ENCODE measurements around the gene NEAT1. TPM values are rescaled to one million over a fixed set of nuclear protein-coding genes. Genes with fewer than 3 reads are reported as not detected.

The NEAT1 gene
- total RNA-seq, 1 donor = 818 TPM

DNA sequence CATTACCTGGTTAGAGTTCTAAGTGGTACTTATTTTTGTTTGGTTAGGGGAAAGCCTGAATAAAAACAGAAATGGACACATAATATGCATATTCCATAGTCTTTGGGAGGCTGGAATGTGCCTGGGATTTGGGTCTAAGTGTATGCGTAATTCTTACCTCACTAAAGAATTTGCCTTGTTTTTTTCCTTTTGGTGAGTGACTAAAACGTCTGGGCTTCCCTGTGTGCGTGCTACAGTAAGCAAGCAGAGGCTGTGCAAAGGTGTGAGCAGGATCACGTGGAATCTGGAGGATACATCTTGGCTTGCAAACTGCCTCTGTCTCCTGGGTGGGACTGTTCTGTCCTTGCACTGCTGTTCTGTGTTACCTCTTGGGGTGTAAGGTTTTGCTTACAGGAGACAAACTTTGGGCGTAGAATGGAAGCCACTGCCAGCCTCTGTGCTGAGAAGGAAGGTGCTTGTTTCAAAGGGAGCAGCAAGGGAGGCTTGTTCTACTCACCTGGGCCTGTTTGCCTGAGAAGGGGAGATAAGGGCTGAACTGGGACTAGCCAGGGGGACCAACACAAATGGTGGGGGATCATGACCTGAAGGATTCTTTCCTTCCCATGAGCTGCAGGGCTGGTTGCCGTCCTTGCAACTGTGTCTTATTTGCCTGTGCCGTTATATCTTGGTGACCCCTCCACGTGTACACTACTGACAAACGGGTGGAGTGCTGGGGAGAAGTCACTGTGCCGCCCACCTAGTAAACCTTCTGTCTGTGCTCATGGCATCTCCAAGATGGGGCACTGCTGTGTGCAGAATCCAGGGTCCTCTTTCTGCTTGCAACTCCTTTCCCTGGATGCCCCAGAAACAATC is 4.5 kb downstream of the NEAT1 start:
- Histone ChIP-seq H3K79me2 (ENCODE audit: insufficient read depth, low read length) (peaks cover 96% of the 10 kb centered on the region), H4K20me1 (ENCODE audit: insufficient read depth, low read length) (peaks cover 92% of the 10 kb centered on the region)

DNA sequence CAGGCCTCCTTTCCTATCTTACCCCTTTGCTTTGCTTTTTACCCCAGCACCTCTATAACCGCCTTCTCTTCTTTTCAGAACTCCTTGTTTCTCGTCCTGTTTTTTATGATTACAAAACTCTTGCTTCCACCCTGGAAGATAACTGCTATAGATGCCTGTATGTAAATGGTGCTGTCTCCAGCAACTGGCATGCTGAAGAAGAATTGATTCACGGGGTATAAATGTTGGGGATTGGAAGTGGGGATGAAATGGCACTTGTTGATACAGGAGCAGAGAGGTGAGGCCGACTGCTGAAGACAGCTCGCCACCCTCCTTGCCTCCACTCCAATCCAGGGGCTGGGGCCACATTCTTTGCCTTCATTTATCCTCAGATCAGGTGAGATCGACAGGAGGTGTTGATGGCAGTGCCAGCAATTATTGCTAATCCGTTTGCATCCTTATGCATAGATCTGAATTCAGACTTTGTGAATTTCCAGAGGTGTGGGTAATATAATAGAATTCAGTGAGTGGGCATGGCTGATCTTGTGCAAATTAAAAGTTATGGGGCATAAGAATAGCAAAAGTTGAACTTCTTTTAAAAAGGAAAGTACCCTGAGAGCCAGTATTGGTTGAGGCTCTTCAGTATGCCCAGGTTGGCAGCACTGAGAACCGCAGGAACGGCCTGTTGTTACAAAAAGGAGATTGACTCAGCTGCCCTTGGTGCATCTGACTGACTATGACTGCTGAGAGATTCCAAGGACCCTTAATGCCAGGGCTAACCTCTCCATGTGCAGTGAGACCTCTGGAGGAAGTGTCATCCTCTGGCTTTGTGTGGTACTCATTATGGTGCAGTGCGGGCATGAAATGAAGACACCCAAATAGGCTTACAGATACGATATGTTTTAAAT is 5.3 kb downstream of the NEAT1 start:
- Histone ChIP-seq H3K4me1 (ENCODE audit: insufficient read depth, low read length) (peaks cover 49% of the 10 kb centered on the region), H3K79me2 (ENCODE audit: insufficient read depth, low read length) (peaks cover 100% of the 10 kb centered on the region), H3K36me3 (ENCODE audit: insufficient read depth, low read length) (peaks cover 73% of the 10 kb centered on the region), H4K20me1 (ENCODE audit: insufficient read depth, low read length) (peaks cover 100% of the 10 kb centered on the region), H2AFZ (ENCODE audit: low read length) (no peak overlapping the region), H3K27ac (ENCODE audit: low read depth, low read length) (peak overlapping the region; percentile 100), H3K4me2 (ENCODE audit: insufficient read depth, low read length) (peak overlapping the region; percentile 84), H3K4me3 (ENCODE audit: insufficient read depth, low read length) (peak overlapping the region; percentile 77), H3K27me3 (ENCODE audit: insufficient read depth, low read length) (no peaks in the 10 kb centered on the region), H3K9me3 (ENCODE audit: low read depth, low read length) (no peaks in the 10 kb centered on the region)
- TF ChIP-seq, protein P1, sequence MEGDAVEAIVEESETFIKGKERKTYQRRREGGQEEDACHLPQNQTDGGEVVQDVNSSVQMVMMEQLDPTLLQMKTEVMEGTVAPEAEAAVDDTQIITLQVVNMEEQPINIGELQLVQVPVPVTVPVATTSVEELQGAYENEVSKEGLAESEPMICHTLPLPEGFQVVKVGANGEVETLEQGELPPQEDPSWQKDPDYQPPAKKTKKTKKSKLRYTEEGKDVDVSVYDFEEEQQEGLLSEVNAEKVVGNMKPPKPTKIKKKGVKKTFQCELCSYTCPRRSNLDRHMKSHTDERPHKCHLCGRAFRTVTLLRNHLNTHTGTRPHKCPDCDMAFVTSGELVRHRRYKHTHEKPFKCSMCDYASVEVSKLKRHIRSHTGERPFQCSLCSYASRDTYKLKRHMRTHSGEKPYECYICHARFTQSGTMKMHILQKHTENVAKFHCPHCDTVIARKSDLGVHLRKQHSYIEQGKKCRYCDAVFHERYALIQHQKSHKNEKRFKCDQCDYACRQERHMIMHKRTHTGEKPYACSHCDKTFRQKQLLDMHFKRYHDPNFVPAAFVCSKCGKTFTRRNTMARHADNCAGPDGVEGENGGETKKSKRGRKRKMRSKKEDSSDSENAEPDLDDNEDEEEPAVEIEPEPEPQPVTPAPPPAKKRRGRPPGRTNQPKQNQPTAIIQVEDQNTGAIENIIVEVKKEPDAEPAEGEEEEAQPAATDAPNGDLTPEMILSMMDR (IDR thresholded peaks at IDR 0.05; ENCODE audit: extremely low read depth, low read depth, low read length) = no peak
- no peak for DNase-seq (ENCODE audit: insufficient read length, low spot score, missing footprints)

More for the DNA sequence above, 4.5 kb downstream of the NEAT1 start:
- Histone ChIP-seq H3K4me3 (ENCODE audit: insufficient read depth, low read length) (peak overlapping the region; percentile 77), H3K9me3 (ENCODE audit: low read depth, low read length) (no peaks in the 10 kb centered on the region), H3K27ac (ENCODE audit: low read depth, low read length) (peak overlapping the region; percentile 100), H3K27me3 (ENCODE audit: insufficient read depth, low read length) (no peaks in the 10 kb centered on the region), H3K4me1 (ENCODE audit: insufficient read depth, low read length) (peaks cover 42% of the 10 kb centered on the region), H3K4me2 (ENCODE audit: insufficient read depth, low read length) (peak overlapping the region; percentile 84), H3K36me3 (ENCODE audit: insufficient read depth, low read length) (peaks cover 64% of the 10 kb centered on the region), H2AFZ (ENCODE audit: low read length) (no peak overlapping the region)
- DNase-seq (ENCODE audit: insufficient read length, low spot score, missing footprints) = no peak
- TF ChIP-seq, protein P1 (IDR thresholded peaks at IDR 0.05; ENCODE audit: extremely low read depth, low read depth, low read length) = no peak

DNA sequence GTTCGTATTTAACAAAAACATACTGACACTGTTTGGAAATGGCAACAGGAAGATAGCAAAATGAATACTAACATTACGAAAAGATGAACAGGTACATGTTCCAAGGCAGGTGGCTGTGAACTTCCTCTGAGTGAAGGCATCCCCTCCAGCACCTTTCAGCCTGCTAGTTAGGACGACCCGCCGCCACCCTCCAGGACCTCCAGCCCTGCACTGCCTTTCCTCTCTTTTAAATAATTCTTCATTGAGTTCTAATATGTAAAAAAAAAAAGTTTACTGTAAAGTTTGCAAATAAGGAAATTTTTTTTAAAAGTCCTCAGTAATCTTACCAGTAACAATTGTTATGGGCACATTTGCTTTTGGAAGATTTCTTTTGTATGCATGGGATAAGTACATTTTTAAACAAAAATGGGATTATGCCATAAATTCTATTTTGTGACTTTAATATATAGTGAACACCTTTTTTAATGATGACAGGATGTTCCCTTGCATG is 6.0 kb downstream of the NEAT1 start:
- H3K27ac ChIP-seq (ENCODE audit: low read depth, low read length) = peak overlapping the region; percentile 100
- H3K9me3 ChIP-seq (ENCODE audit: low read depth, low read length) = no peaks in the 10 kb centered on the region
- peak overlapping the region; percentile 84 for H3K4me2 ChIP-seq (ENCODE audit: insufficient read depth, low read length)
- peaks cover 99% of the 10 kb centered on the region for H3K79me2 ChIP-seq (ENCODE audit: insufficient read depth, low read length)
- H4K20me1 ChIP-seq (ENCODE audit: insufficient read depth, low read length) = peaks cover 98% of the 10 kb centered on the region
- peaks cover 53% of the 10 kb centered on the region for H3K4me1 ChIP-seq (ENCODE audit: insufficient read depth, low read length)
- TF ChIP-seq, protein P1 (IDR thresholded peaks at IDR 0.05; ENCODE audit: extremely low read depth, low read depth, low read length) = no peak
- DNase-seq (ENCODE audit: insufficient read length, low spot score, missing footprints) = no peak
- H3K4me3 ChIP-seq (ENCODE audit: insufficient read depth, low read length) = peak overlapping the region; percentile 77
- H3K36me3 ChIP-seq (ENCODE audit: insufficient read depth, low read length) = peaks cover 72% of the 10 kb centered on the region
- H3K27me3 ChIP-seq (ENCODE audit: insufficient read depth, low read length) = no peaks in the 10 kb centered on the region
- H2AFZ ChIP-seq (ENCODE audit: low read length) = no peak overlapping the region
